Erythroblast (primary cell): ENCODE data around the gene OR8B12.

Experiments used
- GATA1 ChIP-seq: IDR thresholded peaks from 2 replicates; pipeline ENCODE4 v1.6.1; 2011; ENCODE audit warnings: low read depth, mild to moderate bottlenecking, control low read depth, low read length, moderate library complexity
- POLR2A ChIP-seq: IDR thresholded peaks from 2 replicates; pipeline ENCODE4 v1.6.1; 2011; ENCODE audit warnings: mild to moderate bottlenecking, low read length

DNA sequence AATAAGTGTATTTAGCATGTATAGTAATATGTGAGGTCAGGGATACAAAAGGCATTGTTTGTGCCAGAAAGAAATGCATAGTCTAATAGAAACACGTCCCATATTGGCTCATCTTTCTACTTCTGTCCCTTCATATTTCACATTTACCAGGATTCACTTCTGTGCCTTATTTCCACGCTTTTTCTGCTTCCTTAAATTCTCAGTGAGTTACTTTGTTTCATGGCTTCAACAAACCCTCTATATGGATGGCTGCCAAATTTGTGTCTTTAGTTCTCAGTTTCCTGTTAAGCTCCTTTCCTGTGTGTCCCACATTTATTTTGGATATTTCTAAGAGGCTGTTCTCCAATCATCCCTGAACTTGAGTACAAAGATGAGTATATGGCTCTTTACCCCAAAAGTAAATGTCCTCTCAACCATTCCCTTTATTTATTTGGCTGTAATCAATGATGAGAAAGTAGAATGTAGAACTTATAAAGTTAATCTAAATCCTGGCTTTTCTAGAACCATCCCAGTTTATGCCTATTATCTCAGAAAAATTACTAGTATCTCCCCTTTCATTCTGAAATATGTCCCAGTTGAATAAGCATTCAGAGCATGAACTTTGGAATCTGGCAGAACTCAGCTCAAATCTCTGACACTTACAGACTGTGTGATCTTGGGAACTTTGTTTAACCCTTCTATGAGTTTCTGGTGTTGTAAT lies 23.5 kb downstream of the OR8B12 start:
- TF ChIP-seq POLR2A (no peak), GATA1 (no peak)
